Body of pancreas (tissue), 4 donors: ENCODE data around the gene CNTN2. TPM values are rescaled to one million over a fixed set of nuclear protein-coding genes. Genes with fewer than 3 reads are reported as not detected.

Experiments used
- ATAC-seq: fragments of 150-250 bp; one replicate; pipeline ENCODE4 v1.9.1; 2016
- DNase-seq, 4 donors: peaks; one replicate each; pipeline ENCODE4 v3.0.0-alpha.2; 2019
- H3K27ac ChIP-seq, 4 donors: fragments of 200-600 bp; sonication (generic); 1 replicate in 3 of 4; 2 replicates in 1 of 4; pipeline versions ENCODE4 v1.5.1 to v1.6.1; 2016 to 2019; ENCODE audit warnings: mild to moderate bottlenecking in 1 of 4, mixed read lengths in 1 of 4, moderate library complexity in 1 of 4
- H3K27me3 ChIP-seq, 2 donors: fragments of 200-600 bp; sonication (generic); one replicate each; pipeline ENCODE4 v1.6.0; 2016; ENCODE audit warnings: mild to moderate bottlenecking in 1 of 2
- H3K36me3 ChIP-seq, 2 donors: fragments of 200-600 bp; sonication (generic); replicated peaks in 1 of 2; 2 replicates each; pipeline ENCODE4 v1.5.1; 2016; ENCODE audit warnings: low read depth in 2 of 2; ENCODE audit not compliant: insufficient read depth in 1 of 2
- H3K4me1 ChIP-seq: fragments of 200-600 bp; sonication (generic); one replicate; pipeline ENCODE4 v1.6.0; 2016
- H3K4me3 ChIP-seq, 2 donors: fragments of 200-600 bp; sonication (generic); 1 replicate in 1 of 2; 2 replicates in 1 of 2; pipeline ENCODE4 v1.5.1; 2016 to 2019
- H3K9me3 ChIP-seq, 3 donors: fragments of 200-600 bp; sonication (generic); 1 replicate in 2 of 3; 2 replicates in 1 of 3; pipeline ENCODE4 v1.5.1; 2016
- POLR2A ChIP-seq, 3 donors: fragments of 450-650 bp; IDR thresholded peaks; one replicate each; pipeline ENCODE4 v1.6.1; 2016; ENCODE audit warnings: antibody characterized with exemption in 3 of 3, mild to moderate bottlenecking in 2 of 3
- WGBS, 2 donors: methylation state at CpG; one replicate each; pipeline ENCODE4 v1.1.5; 2017; 5-methylcytosine and 5-hydroxymethylcytosine counted together
- intact Hi-C: fragments of 100-400 bp; cut with DNase I; formaldehyde crosslinking; loops from one replicate; pipeline ENCODE4 v1.15.1; 2023
- total RNA-seq, 2 donors: library from RNA; depleted of rRNA; stranded (reverse); fragments of >200 nt; gene quantifications; one replicate each; pipeline ENCODE4 v1.1.0, GENCODE V29; 2016
- TF ChIP-seq, protein P1 (sequence below), 7 experiments: fragments of 450-650 bp in 4 of 7; fragments of 200-600 bp in 3 of 7; sonication (generic) in 3 of 7; IDR thresholded peaks; one replicate each; pipeline ENCODE4 v1.5.1; 2016 to 2019; ENCODE audit warnings: antibody characterized with exemption in 7 of 7

CNTN2 gene
- total RNA-seq, 2 donors from 2014 or later, result not detected

GRCh38 chr1:204997591-204998355 lies 45.2 kb upstream of the CNTN2 start:
- 70 to 78% methylated on average over 11 to 16 of the region's 16 CpGs for WGBS, 2 donors
- H3K9me3 ChIP-seq, result no peaks in the 10 kb centered on the region
- ATAC-seq (no peak), DNase-seq (peak in 1 of 4 donors; percentile 8)
- no peaks in the 10 kb centered on the region for H3K36me3 ChIP-seq
- no peak overlapping the region for H3K4me3 ChIP-seq
- no peak for TF ChIP-seq POLR2A (IDR thresholded peaks at IDR 0.05)
- TF ChIP-seq, protein P1, sequence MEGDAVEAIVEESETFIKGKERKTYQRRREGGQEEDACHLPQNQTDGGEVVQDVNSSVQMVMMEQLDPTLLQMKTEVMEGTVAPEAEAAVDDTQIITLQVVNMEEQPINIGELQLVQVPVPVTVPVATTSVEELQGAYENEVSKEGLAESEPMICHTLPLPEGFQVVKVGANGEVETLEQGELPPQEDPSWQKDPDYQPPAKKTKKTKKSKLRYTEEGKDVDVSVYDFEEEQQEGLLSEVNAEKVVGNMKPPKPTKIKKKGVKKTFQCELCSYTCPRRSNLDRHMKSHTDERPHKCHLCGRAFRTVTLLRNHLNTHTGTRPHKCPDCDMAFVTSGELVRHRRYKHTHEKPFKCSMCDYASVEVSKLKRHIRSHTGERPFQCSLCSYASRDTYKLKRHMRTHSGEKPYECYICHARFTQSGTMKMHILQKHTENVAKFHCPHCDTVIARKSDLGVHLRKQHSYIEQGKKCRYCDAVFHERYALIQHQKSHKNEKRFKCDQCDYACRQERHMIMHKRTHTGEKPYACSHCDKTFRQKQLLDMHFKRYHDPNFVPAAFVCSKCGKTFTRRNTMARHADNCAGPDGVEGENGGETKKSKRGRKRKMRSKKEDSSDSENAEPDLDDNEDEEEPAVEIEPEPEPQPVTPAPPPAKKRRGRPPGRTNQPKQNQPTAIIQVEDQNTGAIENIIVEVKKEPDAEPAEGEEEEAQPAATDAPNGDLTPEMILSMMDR (IDR thresholded peaks at IDR 0.05), result no peak
- intact Hi-C loops, result no loop called here
- H3K27ac ChIP-seq, result peak overlapping the region in 1 of 4 donors; percentile 24
- H3K4me1 ChIP-seq, result no peaks in the 10 kb centered on the region
- H3K27me3 ChIP-seq, result no peaks in the 10 kb centered on the region

DNA sequence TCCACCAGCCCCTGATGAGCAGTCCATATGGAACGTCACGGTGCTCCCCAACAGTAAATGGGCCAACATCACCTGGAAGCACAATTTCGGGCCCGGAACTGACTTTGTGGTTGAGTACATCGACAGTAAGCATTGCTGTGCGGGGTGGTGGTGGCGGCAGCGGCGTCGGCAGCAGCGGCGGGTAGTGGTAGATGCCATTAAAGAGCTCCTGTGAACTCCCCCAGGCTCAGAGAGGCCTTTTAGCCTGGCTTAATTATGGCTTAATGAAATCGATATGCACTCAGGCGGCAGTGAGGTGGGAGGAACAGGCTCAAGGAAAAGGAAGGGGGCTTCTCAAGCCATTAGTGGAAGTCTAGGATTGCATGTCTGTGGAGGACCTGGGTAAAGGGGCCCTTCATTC lies 41.9 kb upstream of the CNTN2 start:
- H3K36me3 ChIP-seq, result no peaks in the 10 kb centered on the region
- intact Hi-C loops, result no loop called here
- H3K9me3 ChIP-seq, result no peaks in the 10 kb centered on the region
- no peaks in the 10 kb centered on the region for H3K4me1 ChIP-seq
- no peaks in the 10 kb centered on the region for H3K27me3 ChIP-seq
- ATAC-seq, result no peak
- H3K27ac ChIP-seq, result no peak overlapping the region
- DNase-seq, result no peak
- H3K4me3 ChIP-seq, result no peak overlapping the region
- TF ChIP-seq, protein P1 (IDR thresholded peaks at IDR 0.05), result no peak
- TF ChIP-seq POLR2A (IDR thresholded peaks at IDR 0.05), result no peak
- WGBS, 2 donors, result 89 to 93% methylated on average over 12 to 14 of the region's 14 CpGs

GRCh38 chr1:205002705-205003104 lies 40.3 kb upstream of the CNTN2 start:
- WGBS, 2 donors, result 69 to 72% methylated on average over 5 to 7 of the region's 7 CpGs

DNA sequence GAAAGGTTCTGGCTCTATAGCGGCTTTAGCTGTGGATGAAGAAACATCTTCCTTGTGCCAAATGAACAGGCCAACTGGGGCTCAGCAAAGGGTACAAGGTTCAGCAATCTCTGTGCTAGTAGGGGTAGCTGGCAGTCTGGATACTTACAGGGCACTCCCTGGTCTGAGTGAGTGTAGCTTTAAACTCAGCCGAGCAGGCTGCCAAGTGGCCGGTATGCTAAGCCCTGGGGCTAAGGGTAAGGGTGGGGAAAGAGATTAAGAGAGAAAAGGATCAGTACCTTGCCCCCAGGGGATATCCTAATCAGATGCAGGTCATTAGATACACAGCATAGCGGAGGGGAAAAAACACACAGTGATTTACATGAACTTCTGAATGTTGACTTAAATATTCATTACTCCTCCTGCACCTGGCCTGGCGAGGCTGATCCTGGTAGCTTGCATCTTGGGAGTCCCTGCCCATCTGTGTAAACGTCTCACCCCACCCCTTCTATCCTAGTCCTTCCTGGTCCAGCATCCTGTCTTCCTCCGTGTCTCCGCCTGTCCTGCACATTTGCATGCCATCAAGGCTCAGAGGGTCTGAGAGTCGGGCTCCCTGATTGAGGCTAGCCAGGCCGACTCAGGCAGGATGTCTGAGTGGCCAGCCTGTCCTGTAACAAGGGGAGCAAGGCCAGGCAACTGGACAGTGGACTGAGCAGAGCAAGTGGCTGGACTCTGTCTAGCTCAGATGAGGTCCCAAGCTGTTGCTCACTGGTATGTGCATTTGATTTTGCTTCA lies 39.5 kb upstream of the CNTN2 start:
- 69% methylated on average over 9 to 10 of the region's 10 CpGs for WGBS, 2 donors
- no peaks in the 10 kb centered on the region for H3K9me3 ChIP-seq
- H3K27me3 ChIP-seq, result no peaks in the 10 kb centered on the region
- no peak overlapping the region for H3K4me3 ChIP-seq
- intact Hi-C loops, result no loop called here
- no peaks in the 10 kb centered on the region for H3K4me1 ChIP-seq
- H3K27ac ChIP-seq, result no peak overlapping the region
- no peak for ATAC-seq
- no peaks in the 10 kb centered on the region for H3K36me3 ChIP-seq
- TF ChIP-seq, protein P1 (IDR thresholded peaks at IDR 0.05), result no peak
- no peak for TF ChIP-seq POLR2A (IDR thresholded peaks at IDR 0.05)
- no peak for DNase-seq

More at GRCh38 chr1:205002705-205003104, 40.3 kb upstream of the CNTN2 start:
- H3K4me1 ChIP-seq, result no peaks in the 10 kb centered on the region
- H3K9me3 ChIP-seq, result no peaks in the 10 kb centered on the region
- H3K36me3 ChIP-seq, result no peaks in the 10 kb centered on the region
- ATAC-seq (no peak), DNase-seq (no peak)
- no peak overlapping the region for H3K4me3 ChIP-seq
- intact Hi-C loops, result no loop called here
- TF ChIP-seq, protein P1 (IDR thresholded peaks at IDR 0.05), result no peak
- no peak for TF ChIP-seq POLR2A (IDR thresholded peaks at IDR 0.05)
- H3K27me3 ChIP-seq, result no peaks in the 10 kb centered on the region
- H3K27ac ChIP-seq, result no peak overlapping the region
